H9 (cell line): ENCODE measurements around the gene PRPSAP2. TPM values are rescaled to one million over a fixed set of nuclear protein-coding genes. Genes with fewer than 3 reads are reported as not detected.

ENCODE experiments used
- DNase-seq: peaks from one replicate; pipeline ENCODE4 v3.0.0-alpha.2; 2017
- H2AFZ ChIP-seq: one replicate; pipeline ENCODE4 v1.6.1; 2013; ENCODE audit warnings: mild to moderate bottlenecking, low read length, control low read depth, moderate library complexity
- H2AK5ac ChIP-seq: 2 replicates; pipeline ENCODE4 v1.6.1; 2013; ENCODE audit warnings: low read length, control low read depth, mixed read lengths; ENCODE audit not compliant: insufficient read length
- H2BK120ac ChIP-seq: one replicate; pipeline ENCODE4 v1.6.1; 2013; ENCODE audit warnings: low read depth, mild to moderate bottlenecking, low read length, control low read depth, inconsistent platforms; ENCODE audit not compliant: poor library complexity, severe bottlenecking
- H2BK12ac ChIP-seq: 2 replicates; pipeline ENCODE4 v1.6.1; 2013; ENCODE audit warnings: low read length, control low read depth, mixed read lengths, low read depth; ENCODE audit not compliant: insufficient read length
- H2BK15ac ChIP-seq: 2 replicates; pipeline ENCODE4 v1.6.1; 2013; ENCODE audit warnings: low read depth, low read length, control low read depth
- H2BK20ac ChIP-seq: one replicate; pipeline ENCODE4 v1.6.1; 2013; ENCODE audit warnings: low read depth, mild to moderate bottlenecking, low read length, control low read depth, inconsistent platforms; ENCODE audit not compliant: poor library complexity, severe bottlenecking
- H2BK5ac ChIP-seq: 2 replicates; pipeline ENCODE4 v1.6.1; 2013; ENCODE audit warnings: low read length, control low read depth, mixed read lengths; ENCODE audit not compliant: insufficient read length
- H3K14ac ChIP-seq: 2 replicates; pipeline ENCODE4 v1.6.1; 2013; ENCODE audit warnings: low read length, control low read depth; ENCODE audit not compliant: insufficient read depth
- H3K18ac ChIP-seq: 2 replicates; pipeline ENCODE4 v1.6.1; 2013; ENCODE audit warnings: low read depth, mild to moderate bottlenecking, mixed read lengths, low read length, control low read depth; ENCODE audit not compliant: insufficient read length
- H3K23ac ChIP-seq: 2 replicates; pipeline ENCODE4 v1.6.1; 2013; ENCODE audit warnings: low read length, control low read depth, mixed read lengths, low read depth; ENCODE audit not compliant: insufficient read length
- H3K23me2 ChIP-seq: 2 replicates; pipeline ENCODE4 v1.6.1; 2013; ENCODE audit warnings: low read depth, mild to moderate bottlenecking, mixed read lengths, low read length, control low read depth; ENCODE audit not compliant: insufficient read length, poor library complexity, severe bottlenecking
- H3K27ac ChIP-seq: 2 replicates; pipeline ENCODE4 v1.5.1; 2013; ENCODE audit warnings: low read length, control low read depth, mixed read lengths, low read depth; ENCODE audit not compliant: insufficient read length
- H3K27me3 ChIP-seq: 2 replicates; pipeline ENCODE4 v1.6.1; 2013; ENCODE audit warnings: low read length, control low read depth, inconsistent platforms; ENCODE audit not compliant: insufficient read depth
- H3K4ac ChIP-seq: 2 replicates; pipeline ENCODE4 v1.6.1; 2013; ENCODE audit warnings: low read depth, mild to moderate bottlenecking, control low read depth, inconsistent platforms, low read length, moderate library complexity
- H3K4me1 ChIP-seq: 2 replicates; pipeline ENCODE4 v1.6.1; 2013; ENCODE audit warnings: low read length, control low read depth, inconsistent platforms; ENCODE audit not compliant: insufficient read depth
- H3K4me2 ChIP-seq: 2 replicates; pipeline ENCODE4 v1.6.1; 2013; ENCODE audit warnings: low read length, control low read depth, mixed read lengths; ENCODE audit not compliant: insufficient read length, insufficient read depth
- H3K56ac ChIP-seq: 2 replicates; pipeline ENCODE4 v1.6.1; 2013; ENCODE audit warnings: low read depth, mild to moderate bottlenecking, mixed read lengths, low read length, control low read depth; ENCODE audit not compliant: insufficient read length
- H3K79me1 ChIP-seq: 2 replicates; pipeline ENCODE4 v1.6.1; 2013; ENCODE audit warnings: low read depth, mild to moderate bottlenecking, moderate library complexity, low read length, control low read depth, inconsistent platforms; ENCODE audit not compliant: insufficient read depth, poor library complexity, severe bottlenecking
- H3K79me2 ChIP-seq: 2 replicates; pipeline ENCODE4 v1.6.1; 2013; ENCODE audit warnings: low read length, control low read depth, inconsistent platforms; ENCODE audit not compliant: insufficient read depth
- H3K9ac ChIP-seq: 2 replicates; pipeline ENCODE4 v1.6.1; 2013; ENCODE audit warnings: low read length, control low read depth, mixed read lengths; ENCODE audit not compliant: insufficient read length; ENCODE audit errors: extremely low read depth
- H3K9me3 ChIP-seq: one replicate; pipeline ENCODE4 v1.6.1; 2013; ENCODE audit warnings: low read depth, low read length, inconsistent platforms; ENCODE audit not compliant: control insufficient read depth
- H3T11ph ChIP-seq: one replicate; pipeline ENCODE4 v1.6.1; 2013; ENCODE audit warnings: mild to moderate bottlenecking, low read length, control low read depth, inconsistent platforms
- H4K20me1 ChIP-seq: one replicate; pipeline ENCODE4 v1.6.1; 2013; ENCODE audit not compliant: control insufficient read depth, insufficient read length, insufficient read depth
- H4K5ac ChIP-seq: 2 replicates; pipeline ENCODE4 v1.6.1; 2013; ENCODE audit warnings: low read depth, mild to moderate bottlenecking, mixed read lengths, low read length, control low read depth; ENCODE audit not compliant: insufficient read length
- H4K8ac ChIP-seq: replicated peaks from 2 replicates; pipeline ENCODE4 v1.6.1; 2013; ENCODE audit warnings: low read length, control low read depth, mixed read lengths, low read depth; ENCODE audit not compliant: insufficient read length
- H4K91ac ChIP-seq: 2 replicates; pipeline ENCODE4 v1.6.1; 2013; ENCODE audit warnings: low read depth, mild to moderate bottlenecking, moderate library complexity, mixed read lengths, low read length, control low read depth; ENCODE audit not compliant: insufficient read length
- H3K27ac Mint-ChIP-seq, 3 experiments: 2 replicates in 2 of 3; 3 replicates in 1 of 3; pipeline ENCODE4 v1.8.0; 2020 to 2021; ENCODE audit warnings: mixed read lengths in 3 of 3, mild to moderate bottlenecking in 1 of 3, moderate library complexity in 1 of 3
- H3K27me3 Mint-ChIP-seq: 2 replicates; pipeline ENCODE4 v1.8.0; 2021; ENCODE audit warnings: low read depth, mild to moderate bottlenecking, moderate library complexity, mixed read lengths
- H3K36me3 Mint-ChIP-seq, 3 experiments: 2 replicates in 2 of 3; 3 replicates in 1 of 3; pipeline ENCODE4 v1.8.0; 2020 to 2021; ENCODE audit warnings: low read depth in 3 of 3, mixed read lengths in 3 of 3; ENCODE audit not compliant: insufficient read depth in 1 of 3
- H3K4me1 Mint-ChIP-seq, 2 experiments: 2 replicates each; pipeline ENCODE4 v1.8.0; 2020; ENCODE audit warnings: mixed read lengths in 2 of 2
- H3K4me3 Mint-ChIP-seq, 2 experiments: 2 replicates in 1 of 2; 3 replicates in 1 of 2; pipeline ENCODE4 v1.8.0; 2020 to 2021; ENCODE audit warnings: mild to moderate bottlenecking in 2 of 2, mixed read lengths in 2 of 2, moderate library complexity in 1 of 2
- H3K9me3 Mint-ChIP-seq, 2 experiments: 2 replicates in 1 of 2; 3 replicates in 1 of 2; pipeline ENCODE4 v1.8.0; 2020; ENCODE audit warnings: mild to moderate bottlenecking in 2 of 2, mixed read lengths in 2 of 2, moderate library complexity in 1 of 2
- CTCF ChIP-seq: fragments of 200-600 bp; sonication (generic); conservative IDR thresholded peaks from 3 replicates; pipeline ENCODE4 v1.8.0; 2021; ENCODE audit warnings: antibody characterized with exemption, mild to moderate bottlenecking
- WGBS: extraction: QIAGEN DNeasy Blood & Tissue Kit; methylation state at CpG from one replicate; pipeline ENCODE4 v1.1.7; 2013; ENCODE audit warnings: missing lambda C conversion rate, low lambda C conversion rate, mixed read lengths; ENCODE audit not compliant: insufficient read length; ENCODE audit errors: extremely low coverage; 5-methylcytosine and 5-hydroxymethylcytosine counted together
- total RNA-seq: library from RNA; stranded (reverse); gene quantifications from 2 replicates; pipeline ENCODE4 v1.2.1, GENCODE V29; 2021

Gene PRPSAP2
- total RNA-seq, 1 experiment from 2014 or later: 58.0 TPM

GRCh38 chr17:18933102-18934058 is 75.4 kb downstream of the PRPSAP2 start:
- H2BK120ac ChIP-seq: no peak overlapping the region
- WGBS: no CpG with 5 or more reads among the region's 14 CpGs
- no peaks in the 10 kb centered on the region for H3K23me2 ChIP-seq
- H3K27me3 ChIP-seq: no peaks in the 10 kb centered on the region
- no peak overlapping the region for H2AK5ac ChIP-seq
- H3K4me1 ChIP-seq: no peaks in the 10 kb centered on the region
- H4K5ac ChIP-seq: no peak overlapping the region
- no peak for DNase-seq
- no peak overlapping the region for H3K56ac ChIP-seq
- Mint-ChIP-seq H3K4me3 (no peak overlapping the region), H3K36me3 (peaks cover 16 to 28% (median 27%) of the 10 kb centered on the region in 3 experiments; a peak in 6 of 7 replicates), H3K4me1 (no peaks in the 10 kb centered on the region), H3K27ac (peak overlapping the region in 2 of 3 experiments; percentile 7 to 65; a peak in 1 of 7 replicates), H3K9me3 (no peaks in the 10 kb centered on the region), H3K27me3 (peaks cover 4% of the 10 kb centered on the region)
- no peak overlapping the region for H3K4me2 ChIP-seq
- H3K4ac ChIP-seq: no peak overlapping the region
- no peaks in the 10 kb centered on the region for H4K20me1 ChIP-seq
- no peak overlapping the region for H2BK12ac ChIP-seq
- no peak overlapping the region for H2AFZ ChIP-seq
- no peak overlapping the region for H2BK5ac ChIP-seq
- H3T11ph ChIP-seq: no peak overlapping the region
- H4K91ac ChIP-seq: no peak overlapping the region
- H3K23ac ChIP-seq: no peak overlapping the region
- H4K8ac ChIP-seq: no peak overlapping the region
- H3K9ac ChIP-seq: no peak overlapping the region
- no peaks in the 10 kb centered on the region for H3K9me3 ChIP-seq
- H2BK20ac ChIP-seq: no peak overlapping the region
- no peaks in the 10 kb centered on the region for H3K79me1 ChIP-seq
- no peak for TF ChIP-seq CTCF
- H3K18ac ChIP-seq: no peak overlapping the region
- H3K14ac ChIP-seq: no peak overlapping the region; the same call in 1 of the 2 replicates
- H2BK15ac ChIP-seq: no peak overlapping the region
- H3K79me2 ChIP-seq: no peaks in the 10 kb centered on the region
- H3K27ac ChIP-seq: no peak overlapping the region
